ENCODE measurements around the gene ZDHHC5. TPM values are rescaled to one million over a fixed set of nuclear protein-coding genes. Genes with fewer than 3 reads are reported as not detected.
"Not testable (repeated sequence)": the region's sequence is repeated elsewhere in the genome, so short reads cannot be mapped to it uniquely, and the experiment has no call there.

Gene ZDHHC5
- total and polyA plus RNA-seq, 8 donors: 14.9 to 42.3 (median 29.2) TPM

DNA sequence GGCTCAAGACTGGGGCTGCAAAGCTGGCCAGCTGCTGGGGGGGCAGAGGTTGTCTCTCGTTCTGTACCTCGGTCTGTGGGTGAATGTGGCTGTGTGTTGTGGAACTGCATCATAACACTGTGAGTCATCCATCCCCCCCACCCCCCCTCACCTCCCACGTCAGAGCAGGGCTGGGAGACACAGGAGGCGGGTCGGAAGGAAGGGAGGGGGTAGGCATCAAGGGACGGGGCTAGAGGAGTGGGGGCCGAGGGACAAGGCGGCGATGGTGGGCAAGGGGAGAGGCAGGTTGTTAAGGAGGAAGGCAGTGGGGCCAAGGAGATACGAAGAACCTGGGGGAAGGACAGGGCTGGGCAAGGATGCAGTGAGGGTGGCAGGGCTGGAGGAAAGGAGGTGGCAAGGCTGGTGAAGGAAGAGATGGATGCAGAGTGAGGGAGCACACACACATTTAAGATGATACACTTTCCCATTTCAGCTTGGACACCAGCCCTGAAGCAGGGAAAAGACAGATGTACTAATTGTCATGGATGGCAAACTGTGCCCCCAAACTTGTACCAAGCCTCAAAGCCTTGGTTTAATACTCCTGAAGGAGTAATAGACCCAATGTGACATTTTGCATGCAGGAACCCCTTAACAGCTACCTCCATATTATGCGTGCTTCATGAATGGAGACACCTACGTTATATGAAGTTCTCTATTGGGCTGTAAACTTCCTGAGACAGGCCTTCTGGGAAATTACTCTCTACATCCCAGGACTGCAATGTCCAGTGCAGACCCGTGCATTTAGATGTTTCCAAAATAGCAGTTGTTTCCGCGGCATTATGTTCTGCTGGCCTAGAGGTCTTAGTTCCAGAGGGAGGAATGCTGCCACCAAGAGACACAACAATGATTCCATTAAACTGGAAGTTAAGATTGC is 17.8 kb upstream of the ZDHHC5 start, which contains the start of gene YPEL4:
Gene YPEL4 (minus strand): TSS at position 87 of the 913 bp plus-strand sequence. CDS start 2,805 bp downstream, outside the sequence.
- Histone ChIP-seq H3K4me1 (peaks cover 0 to 3% (median 2%) of the 10 kb centered on the region in 3 donors), H3K9me3 (no peaks in the 10 kb centered on the region), H3K36me3 (no peaks in the 10 kb centered on the region), H3K27ac (no peak within 1 kb of the TSS), H3K27me3 (peaks cover 0 to 9% (median 0%) of the 10 kb centered on the region in 4 donors), H3K4me3 (peak within 1 kb of the TSS in 1 of 4 donors; percentile 14)
- FAIRE-seq (no peak), DNase-seq (peak in 1 of 6 donors; percentile 32), ATAC-seq (peak in 3 of 4 donors; percentile 32 to 69 (median 64))
- TF ChIP-seq CTCF (IDR thresholded peaks at IDR 0.05): no peak
- intact Hi-C loops (cut with DNase I): loop anchor here (5.0 to 10.0 kb wide), 5 partner anchors 75 to 308 kb away; partner anchors contain the start of gene UBE2L6 (in 2 of the 3)
- 17 to 22% methylated on average over 15 of the region's 15 CpGs for WGBS, 2 donors

DNA sequence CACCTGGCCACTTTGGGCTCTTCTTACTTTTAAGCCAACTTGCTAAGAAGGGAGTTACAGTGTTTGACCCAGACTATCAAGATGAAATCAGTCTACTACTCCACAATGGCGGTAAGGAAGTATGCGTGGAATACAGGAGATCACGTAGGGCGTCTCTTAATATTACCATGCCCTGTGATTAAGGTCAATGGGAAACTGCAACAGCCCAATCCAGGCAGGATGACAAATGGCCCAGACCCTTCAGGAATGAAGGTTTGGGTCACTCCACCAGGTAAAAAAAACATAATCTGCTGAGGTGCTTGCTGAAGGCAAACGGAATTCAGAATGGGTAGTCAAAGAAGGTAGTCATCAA is 17.2 kb upstream of the ZDHHC5 start:
- intact Hi-C loops (cut with DNase I): no loop called here
- no peak overlapping the region for H3K27ac ChIP-seq
- 61 to 63% methylated on average over 5 of the region's 5 CpGs for WGBS, 2 donors

GRCh38 chr11:57651408-57651807 is 16.5 kb upstream of the ZDHHC5 start:
- DNase-seq (no peak), ATAC-seq (no peak), FAIRE-seq (no peak)
- H3K27me3 ChIP-seq: peaks cover 0 to 9% (median 0%) of the 10 kb centered on the region in 4 donors
- H3K27ac ChIP-seq: no peak overlapping the region
- H3K4me1 ChIP-seq: no peaks in the 10 kb centered on the region
- no peaks in the 10 kb centered on the region for H3K36me3 ChIP-seq
- WGBS, 2 donors: 59 to 69% methylated on average over 7 of the region's 7 CpGs
- intact Hi-C loops (cut with DNase I): no loop called here
- H3K4me3 ChIP-seq: no peak overlapping the region
- no peak for TF ChIP-seq CTCF (IDR thresholded peaks at IDR 0.05)
- no peaks in the 10 kb centered on the region for H3K9me3 ChIP-seq

More for the DNA sequence above, 17.2 kb upstream of the ZDHHC5 start:
- FAIRE-seq (no peak), DNase-seq (no peak), ATAC-seq (no peak)
- TF ChIP-seq CTCF (IDR thresholded peaks at IDR 0.05): no peak
- no peaks in the 10 kb centered on the region for H3K9me3 ChIP-seq
- no peaks in the 10 kb centered on the region for H3K36me3 ChIP-seq
- H3K27me3 ChIP-seq: peaks cover 0 to 9% (median 0%) of the 10 kb centered on the region in 4 donors
- no peaks in the 10 kb centered on the region for H3K4me1 ChIP-seq
- H3K4me3 ChIP-seq: no peak overlapping the region

GRCh38 chr11:57652230-57652629 is 15.7 kb upstream of the ZDHHC5 start:
- H3K9me3 ChIP-seq; H3K4me1 ChIP-seq; H3K36me3 ChIP-seq; ATAC-seq; intact Hi-C loops (cut with DNase I); H3K27me3 ChIP-seq; DNase-seq; H3K27ac ChIP-seq; H3K4me3 ChIP-seq; FAIRE-seq: not testable (repeated sequence)
- 74 to 76% methylated on average over 14 of the region's 14 CpGs for WGBS, 2 donors

DNA sequence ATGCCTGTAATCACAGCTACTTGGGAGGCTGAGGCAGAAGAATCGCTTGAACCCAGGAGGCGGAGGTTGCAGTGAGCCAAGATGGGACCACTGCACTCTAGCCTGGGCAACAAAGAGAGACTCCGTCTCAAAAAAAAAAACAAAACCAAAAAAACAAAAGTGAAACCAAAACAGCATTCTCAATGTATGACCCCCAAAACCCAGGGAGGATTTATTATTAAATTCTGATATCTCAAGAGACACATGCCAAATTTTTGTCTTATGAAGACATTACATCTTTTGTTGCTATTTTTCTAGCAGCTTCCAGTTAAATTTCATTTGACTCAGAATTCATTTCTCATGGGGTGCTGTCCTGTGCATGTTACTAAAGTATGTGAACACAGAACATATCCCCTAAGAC is 15.3 kb upstream of the ZDHHC5 start:
- Histone ChIP-seq H3K9me3 (no peaks in the 10 kb centered on the region), H3K4me3 (no peak overlapping the region), H3K4me1 (peaks cover 0 to 5% (median 4%) of the 10 kb centered on the region in 3 donors), H3K36me3 (no peaks in the 10 kb centered on the region), H3K27ac (no peak overlapping the region), H3K27me3 (peaks cover 0 to 9% (median 0%) of the 10 kb centered on the region in 4 donors)
- ATAC-seq (no peak), DNase-seq (no peak), FAIRE-seq (no peak)
- no peak for TF ChIP-seq CTCF (IDR thresholded peaks at IDR 0.05)
- intact Hi-C loops (cut with DNase I): no loop called here
- 72 to 79% methylated on average over 3 of the region's 3 CpGs for WGBS, 2 donors
